ENCODE measurements around the gene SPARC. TPM values are rescaled to one million over a fixed set of nuclear protein-coding genes. Genes with fewer than 3 reads are reported as not detected.

SPARC gene
- total RNA-seq, 4 donors from 2014 or later = 918 to 2,129 (median 1,501) TPM

GRCh38 chr5:151697452-151697851 lies 10.7 kb upstream of the SPARC start:
- Histone ChIP-seq H3K27me3 (no peaks in the 10 kb centered on the region), H3K9me3 (no peaks in the 10 kb centered on the region), H3K27ac (peak overlapping the region; percentile 80 to 96 (median 89)), H3K4me3 (no peak overlapping the region), H3K36me3 (no peaks in the 10 kb centered on the region), H3K4me1 (peaks cover 0 to 78% (median 33%) of the 10 kb centered on the region in 4 donors)
- no peak for TF ChIP-seq POLR2A (IDR thresholded peaks at IDR 0.05)
- no peak for TF ChIP-seq CTCF (IDR thresholded peaks at IDR 0.05)
- no peak for TF ChIP-seq EP300 (IDR thresholded peaks at IDR 0.05)
- DNase-seq (ENCODE audit: low spot score in 2 of 2) = no peak
- 47 to 59% methylated on average over 7 to 8 of the region's 8 CpGs for WGBS, 2 donors

- peak overlapping the region; percentile 84 to 96 (median 89) for H3K27ac ChIP-seq
- peak in 1 of 2 donors; percentile 58 for DNase-seq (ENCODE audit: low spot score in 2 of 2)
- 21 to 23% methylated on average over 19 to 20 of the region's 20 CpGs for WGBS, 2 donors
- peak overlapping the region in 1 of 4 donors; percentile 4 for H3K4me3 ChIP-seq
- H3K27me3 ChIP-seq = no peaks in the 10 kb centered on the region
- TF ChIP-seq POLR2A (IDR thresholded peaks at IDR 0.05) (peak in 1 of 2 donors; percentile 25), EP300 (IDR thresholded peaks at IDR 0.05) (peak in 1 of 2 donors; percentile 55), CTCF (IDR thresholded peaks at IDR 0.05) (no peak)
- H3K9me3 ChIP-seq = no peaks in the 10 kb centered on the region
- peaks cover 0 to 84% (median 35%) of the 10 kb centered on the region in 4 donors for H3K4me1 ChIP-seq
- H3K36me3 ChIP-seq = no peaks in the 10 kb centered on the region
These were observed 9.9 kb upstream of the SPARC start for GRCh38 chr5:151696470-151697061.

- 68 to 70% methylated on average over 1 of the region's 1 CpG for WGBS, 2 donors
- peak overlapping the region; percentile 84 to 96 (median 89) for H3K27ac ChIP-seq
- TF ChIP-seq EP300 (IDR thresholded peaks at IDR 0.05) = no peak
- TF ChIP-seq POLR2A (IDR thresholded peaks at IDR 0.05) = no peak
- TF ChIP-seq CTCF (IDR thresholded peaks at IDR 0.05) = no peak
- no peaks in the 10 kb centered on the region for H3K36me3 ChIP-seq
- H3K4me1 ChIP-seq = peaks cover 0 to 78% (median 33%) of the 10 kb centered on the region in 4 donors
- H3K9me3 ChIP-seq = no peaks in the 10 kb centered on the region
- H3K27me3 ChIP-seq = no peaks in the 10 kb centered on the region
- H3K4me3 ChIP-seq = no peak overlapping the region
- DNase-seq (ENCODE audit: low spot score in 2 of 2) = no peak
These were observed 8.7 kb upstream of the SPARC start for GRCh38 chr5:151695464-151695863.

GRCh38 chr5:151694035-151694485 lies 7.3 kb upstream of the SPARC start:
- Histone ChIP-seq H3K27me3 (no peaks in the 10 kb centered on the region), H3K4me1 (peaks cover 0 to 65% (median 28%) of the 10 kb centered on the region in 4 donors), H3K27ac (peak overlapping the region; percentile 66 to 96 (median 80)), H3K4me3 (no peak overlapping the region), H3K9me3 (no peaks in the 10 kb centered on the region), H3K36me3 (no peaks in the 10 kb centered on the region)
- peak in 1 of 2 donors; percentile 60 for TF ChIP-seq EP300 (IDR thresholded peaks at IDR 0.05)
- TF ChIP-seq POLR2A (IDR thresholded peaks at IDR 0.05) = no peak
- 39 to 51% methylated on average over 3 of the region's 3 CpGs for WGBS, 2 donors
- no peak for DNase-seq (ENCODE audit: low spot score in 2 of 2)

GRCh38 chr5:151692312-151692711 lies 5.6 kb upstream of the SPARC start:
- Histone ChIP-seq H3K27me3 (no peaks in the 10 kb centered on the region), H3K4me1 (peaks cover 0 to 55% (median 20%) of the 10 kb centered on the region in 4 donors), H3K36me3 (no peaks in the 10 kb centered on the region), H3K4me3 (no peak overlapping the region), H3K27ac (peak overlapping the region in 2 of 4 donors; percentile 93 to 96), H3K9me3 (no peaks in the 10 kb centered on the region)
- no peak for DNase-seq (ENCODE audit: low spot score in 2 of 2)
- WGBS, 2 donors = 47 to 61% methylated on average over 3 of the region's 3 CpGs
- TF ChIP-seq POLR2A (IDR thresholded peaks at IDR 0.05) = no peak
- TF ChIP-seq EP300 (IDR thresholded peaks at IDR 0.05) = no peak
- TF ChIP-seq CTCF (IDR thresholded peaks at IDR 0.05) = no peak
